ENCODE measurements around the gene CFAP20DC. TPM values are rescaled to one million over a fixed set of nuclear protein-coding genes. Genes with fewer than 3 reads are reported as not detected.

CFAP20DC gene
- total and polyA plus RNA-seq, 2 of the 13 experiments (the other 11 are each of a cell fraction or from before 2014, with no cell fraction given) = not detected

- no peak for TF ChIP-seq GLMP (CRISPR knock-in tag; IDR thresholded peaks at IDR 0.05; ENCODE audit: borderline replicate concordance)
- TF ChIP-seq IRF9 (CRISPR knock-in tag; IDR thresholded peaks at IDR 0.05; ENCODE audit: borderline replicate concordance) = no peak
- no peak for TF ChIP-seq ZNF616 (CRISPR knock-in tag; IDR thresholded peaks at IDR 0.05; ENCODE audit: low read depth)
- TF ChIP-seq SRF (IDR thresholded peaks at IDR 0.05; ENCODE audit: low read depth, low read length) = no peak
- no peak for TF ChIP-seq ATF4 (CRISPR knock-in tag; IDR thresholded peaks at IDR 0.05)
- TF ChIP-seq ZNF12 (CRISPR knock-in tag; IDR thresholded peaks at IDR 0.05) = no peak
- no peak for TF ChIP-seq BCL3 (CRISPR knock-in tag; IDR thresholded peaks at IDR 0.05)
- TF ChIP-seq TBX3 (IDR thresholded peaks at IDR 0.05; ENCODE audit: borderline replicate concordance) = no peak
Observed at GRCh38 chr3:58728723-58729122, 321.1 kb downstream of the CFAP20DC start (continued).

- BruUV-seq (replicated peaks) = no TSS peak
- H3K4me3 ChIP-seq (replicated peaks in 1 of 3; ENCODE audit: insufficient read depth in 1 of 3, low read depth in 2 of 3, low read length in 3 of 3) = no peak overlapping the region
- TF ChIP-seq DZIP1 (CRISPR knock-in tag; IDR thresholded peaks at IDR 0.05) (no peak), ZNF430 (CRISPR knock-in tag; IDR thresholded peaks at IDR 0.05) (no peak), KLF11 (CRISPR knock-in tag; IDR thresholded peaks at IDR 0.05) (no peak), TSC22D2 (CRISPR knock-in tag; IDR thresholded peaks at IDR 0.05; ENCODE audit: borderline replicate concordance) (no peak), ZNF562 (CRISPR knock-in tag; IDR thresholded peaks at IDR 0.05; ENCODE audit: borderline replicate concordance) (no peak), RFX3 (CRISPR knock-in tag; IDR thresholded peaks at IDR 0.05) (no peak), ZMAT5 (CRISPR knock-in tag; IDR thresholded peaks at IDR 0.05; ENCODE audit: borderline replicate concordance, low read depth) (no peak)
Observed at GRCh38 chr3:58725326-58725853, 324.4 kb downstream of the CFAP20DC start.

More at GRCh38 chr3:58725326-58725853, 324.4 kb downstream of the CFAP20DC start:
- in situ Hi-C loops (cut with HindIII; ENCODE audit: extremely low pct_ligation_motif_present, low pct_unique_long_range_greater_than_20kb) (no loop called here), intact Hi-C loops (cut with micrococcal nuclease; ENCODE audit: unreplicated experiment) (no loop called here)
- H2AFZ ChIP-seq (ENCODE audit: low read length) = no peak overlapping the region
- H3K79me2 ChIP-seq (ENCODE audit: insufficient read depth, low read length) = no peaks in the 10 kb centered on the region
- no peak overlapping the region for H3K9ac ChIP-seq (ENCODE audit: insufficient read depth, low read depth, low read length)
- CTCF ChIA-PET (ENCODE audit: low intra/inter-chr PET ratio, low total read pairs) = no interaction called here
- POLR2A ChIA-PET = no interaction called here
- no peak for FAIRE-seq
- no peak for ATAC-seq
- no peaks in the 10 kb centered on the region for H3K4me1 ChIP-seq (ENCODE audit: insufficient read depth, low read length)
- DNase-seq (ENCODE audit: low spot score) = no peak
- H3K4me2 ChIP-seq (ENCODE audit: low read depth, low read length) = no peak overlapping the region
- no peaks in the 10 kb centered on the region for H3K27me3 ChIP-seq (ENCODE audit: control insufficient read depth in 1 of 2, insufficient read depth in 2 of 2, low read length in 2 of 2)
- H3K36me3 ChIP-seq (replicated peaks in 1 of 2; ENCODE audit: control insufficient read depth in 1 of 2, insufficient read depth in 2 of 2, low read length in 2 of 2) = no peaks in the 10 kb centered on the region
- WGBS (ENCODE audit: low lambda C conversion rate) = 22% methylated on average over 6 of the region's 7 CpGs
- no peaks in the 10 kb centered on the region for H3K9me3 ChIP-seq (ENCODE audit: low read length)
- H3K27ac ChIP-seq (ENCODE audit: extremely low read length, insufficient read depth, low read length) = no peak overlapping the region
- H4K20me1 ChIP-seq (ENCODE audit: insufficient read depth, low read length) = no peaks in the 10 kb centered on the region

Data from HepG2 (cell line).